Loucy (cell line): ENCODE results near the gene PHF12.
A peak's percentile ranks its signal among the peaks of the same experiment; 100 is the strongest.

Experiments
- H2AFZ ChIP-seq: fragments of 200-600 bp; sonication (generic); 2 replicates; pipeline ENCODE4 v1.6.0; 2016; ENCODE audit warnings: antibody characterized with exemption, mild to moderate bottlenecking, low read length, moderate library complexity
- H3F3A ChIP-seq: fragments of 200-600 bp; 2 replicates; pipeline ENCODE4 v1.6.0; 2016; ENCODE audit warnings: antibody characterized with exemption, low read depth, mild to moderate bottlenecking
- H3K27me3 ChIP-seq: fragments of 200-600 bp; sonication (generic); 2 replicates; pipeline ENCODE4 v1.6.1; 2014; ENCODE audit warnings: low read length, mild to moderate bottlenecking; ENCODE audit not compliant: insufficient read depth, poor library complexity, severe bottlenecking
- H3K36me3 ChIP-seq: fragments of 200-600 bp; sonication (generic); 2 replicates; pipeline ENCODE4 v1.6.1; 2016; ENCODE audit warnings: low read length; ENCODE audit not compliant: insufficient read depth
- H3K4me1 ChIP-seq: fragments of 200-600 bp; sonication (generic); 2 replicates; pipeline ENCODE4 v1.5.1; 2014; ENCODE audit warnings: low read length, mild to moderate bottlenecking; ENCODE audit not compliant: insufficient read depth, poor library complexity, severe bottlenecking
- H3K4me2 ChIP-seq: fragments of 200-600 bp; sonication (generic); 2 replicates; pipeline ENCODE4 v1.6.0; 2014; ENCODE audit warnings: antibody characterized with exemption, low read length, low read depth, mild to moderate bottlenecking; ENCODE audit not compliant: poor library complexity, severe bottlenecking
- H3K4me3 ChIP-seq: fragments of 200-600 bp; sonication (generic); 2 replicates; pipeline ENCODE4 v1.5.1; 2014; ENCODE audit warnings: low read length, mild to moderate bottlenecking, mixed read lengths; ENCODE audit not compliant: poor library complexity, severe bottlenecking
- H3K79me2 ChIP-seq: fragments of 200-600 bp; sonication (generic); 2 replicates; pipeline ENCODE4 v1.6.1; 2014; ENCODE audit warnings: low read length; ENCODE audit not compliant: insufficient read depth
- H3K9ac ChIP-seq: fragments of 200-600 bp; sonication (generic); 2 replicates; pipeline ENCODE4 v1.6.0; 2014; ENCODE audit warnings: mild to moderate bottlenecking, low read depth, low read length, moderate library complexity; ENCODE audit not compliant: poor library complexity, severe bottlenecking
- H3K9me2 ChIP-seq: fragments of 200-600 bp; sonication (generic); replicated peaks from 2 replicates; pipeline ENCODE4 v1.6.1; 2016; ENCODE audit warnings: low read depth, low read length, mixed read lengths
- H3K9me3 ChIP-seq: fragments of 200-600 bp; sonication (generic); 2 replicates; pipeline ENCODE4 v1.6.1; 2014; ENCODE audit warnings: mild to moderate bottlenecking, antibody characterized with exemption, low read length, low read depth; ENCODE audit not compliant: insufficient read depth
- H4K20me1 ChIP-seq: fragments of 200-600 bp; sonication (generic); 2 replicates; pipeline ENCODE4 v1.6.0; 2014; ENCODE audit warnings: antibody characterized with exemption, low read length, mild to moderate bottlenecking; ENCODE audit not compliant: insufficient read depth, poor library complexity, severe bottlenecking
- EZH2phosphoT487 ChIP-seq: fragments of 200-600 bp; IDR thresholded peaks from 2 replicates; pipeline ENCODE4 v1.6.1; 2018; ENCODE audit warnings: antibody characterized with exemption, mild to moderate bottlenecking, moderate library complexity, borderline replicate concordance
- TF ChIP-seq, protein P1 (sequence below): fragments of 200-600 bp; sonication (generic); conservative IDR thresholded peaks from 2 replicates; pipeline ENCODE4 v1.5.1; 2014; ENCODE audit warnings: mild to moderate bottlenecking, antibody characterized with exemption, low read length

The PHF12 gene

GRCh38 chr17:28944862-28945741 lies 6.2 kb downstream of the PHF12 start:
- no peaks in the 10 kb centered on the region for H3K9me2 ChIP-seq
- peaks cover 41% of the 10 kb centered on the region for H3K4me1 ChIP-seq
- no peaks in the 10 kb centered on the region for H3K9me3 ChIP-seq
- H4K20me1 ChIP-seq, result peaks cover 92% of the 10 kb centered on the region
- no peaks in the 10 kb centered on the region for H3F3A ChIP-seq
- peak overlapping the region; percentile 87 for H3K4me2 ChIP-seq
- H3K79me2 ChIP-seq, result peaks cover 99% of the 10 kb centered on the region
- TF ChIP-seq, protein P1, sequence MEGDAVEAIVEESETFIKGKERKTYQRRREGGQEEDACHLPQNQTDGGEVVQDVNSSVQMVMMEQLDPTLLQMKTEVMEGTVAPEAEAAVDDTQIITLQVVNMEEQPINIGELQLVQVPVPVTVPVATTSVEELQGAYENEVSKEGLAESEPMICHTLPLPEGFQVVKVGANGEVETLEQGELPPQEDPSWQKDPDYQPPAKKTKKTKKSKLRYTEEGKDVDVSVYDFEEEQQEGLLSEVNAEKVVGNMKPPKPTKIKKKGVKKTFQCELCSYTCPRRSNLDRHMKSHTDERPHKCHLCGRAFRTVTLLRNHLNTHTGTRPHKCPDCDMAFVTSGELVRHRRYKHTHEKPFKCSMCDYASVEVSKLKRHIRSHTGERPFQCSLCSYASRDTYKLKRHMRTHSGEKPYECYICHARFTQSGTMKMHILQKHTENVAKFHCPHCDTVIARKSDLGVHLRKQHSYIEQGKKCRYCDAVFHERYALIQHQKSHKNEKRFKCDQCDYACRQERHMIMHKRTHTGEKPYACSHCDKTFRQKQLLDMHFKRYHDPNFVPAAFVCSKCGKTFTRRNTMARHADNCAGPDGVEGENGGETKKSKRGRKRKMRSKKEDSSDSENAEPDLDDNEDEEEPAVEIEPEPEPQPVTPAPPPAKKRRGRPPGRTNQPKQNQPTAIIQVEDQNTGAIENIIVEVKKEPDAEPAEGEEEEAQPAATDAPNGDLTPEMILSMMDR, result no peak
- TF ChIP-seq EZH2phosphoT487, result no peak
- H3K27me3 ChIP-seq, result no peaks in the 10 kb centered on the region
- H3K9ac ChIP-seq, result no peak overlapping the region
- H3K36me3 ChIP-seq, result peaks cover 31% of the 10 kb centered on the region; the same call in 1 of the 2 replicates
- no peak overlapping the region for H2AFZ ChIP-seq
- no peak overlapping the region for H3K4me3 ChIP-seq

GRCh38 chr17:28944343-28944742 lies 7.0 kb downstream of the PHF12 start:
- Histone ChIP-seq H2AFZ (no peak overlapping the region), H3K9ac (no peak overlapping the region), H3K9me3 (no peaks in the 10 kb centered on the region), H3K9me2 (no peaks in the 10 kb centered on the region), H3K79me2 (peaks cover 99% of the 10 kb centered on the region), H3K4me2 (peak overlapping the region; percentile 7), H3K4me1 (peaks cover 42% of the 10 kb centered on the region), H3K4me3 (no peak overlapping the region), H4K20me1 (peaks cover 95% of the 10 kb centered on the region), H3F3A (no peaks in the 10 kb centered on the region), H3K27me3 (no peaks in the 10 kb centered on the region), H3K36me3 (peaks cover 38% of the 10 kb centered on the region; the same call in 1 of the 2 replicates)
- TF ChIP-seq, protein P1, result no peak
- TF ChIP-seq EZH2phosphoT487, result no peak

GRCh38 chr17:28942925-28943324 lies 8.4 kb downstream of the PHF12 start:
- Histone ChIP-seq H3K4me3 (no peak overlapping the region), H2AFZ (no peak overlapping the region), H3K4me2 (no peak overlapping the region), H3K27me3 (no peaks in the 10 kb centered on the region), H3K9me3 (no peaks in the 10 kb centered on the region), H3K9me2 (no peaks in the 10 kb centered on the region), H3K4me1 (peaks cover 46% of the 10 kb centered on the region), H4K20me1 (peaks cover 94% of the 10 kb centered on the region), H3F3A (no peaks in the 10 kb centered on the region), H3K36me3 (peaks cover 47% of the 10 kb centered on the region; the same call in 1 of the 2 replicates), H3K79me2 (peaks cover 99% of the 10 kb centered on the region), H3K9ac (no peak overlapping the region)
- TF ChIP-seq, protein P1, result no peak
- no peak for TF ChIP-seq EZH2phosphoT487
